Measurements from ENCODE around the gene PRKAG2.

Gene PRKAG2

GRCh38 chr7:151743481-151743983 is 133.4 kb downstream of the PRKAG2 start:
- H3K9ac ChIP-seq (ENCODE audit: low read length) = no peak overlapping the region
- H4K20me1 ChIP-seq (ENCODE audit: insufficient read depth, low read length) = no peaks in the 10 kb centered on the region
- H3K9me3 ChIP-seq (ENCODE audit: low read length) = no peaks in the 10 kb centered on the region
- H3K4me2 ChIP-seq (ENCODE audit: low read length) = no peak overlapping the region
- H2AFZ ChIP-seq (ENCODE audit: low read length) = no peak overlapping the region
- H3F3A ChIP-seq (ENCODE audit: insufficient read depth, low read length) = no peaks in the 10 kb centered on the region
- no peaks in the 10 kb centered on the region for H3K9me2 ChIP-seq (ENCODE audit: low read depth, low read length)
- TF ChIP-seq EZH2 (IDR thresholded peaks at IDR 0.05; ENCODE audit: borderline replicate concordance, low read length) = no peak
- TF ChIP-seq CTCF (IDR thresholded peaks at IDR 0.05; ENCODE audit: low read length) = no peak
- H3K27me3 ChIP-seq (ENCODE audit: insufficient read depth, low read length) = peaks cover 12% of the 10 kb centered on the region; the same call in 1 of the 2 replicates
- no peak overlapping the region for H3K4me3 ChIP-seq (ENCODE audit: low read depth, low read length, poor library complexity, severe bottlenecking)
- H3K4me1 ChIP-seq (ENCODE audit: insufficient read depth, low read length, severe bottlenecking) = no peaks in the 10 kb centered on the region
- H3K27ac ChIP-seq (ENCODE audit: low read depth, low read length, poor library complexity, severe bottlenecking) = no peak overlapping the region
- no peaks in the 10 kb centered on the region for H3K36me3 ChIP-seq (ENCODE audit: insufficient read depth, low read length)
- no peaks in the 10 kb centered on the region for H3K79me2 ChIP-seq (ENCODE audit: insufficient read depth, low read length)

GRCh38 chr7:151742713-151743480 is 134.0 kb downstream of the PRKAG2 start:
- no peak overlapping the region for H3K4me2 ChIP-seq (ENCODE audit: low read length)
- H3K79me2 ChIP-seq (ENCODE audit: insufficient read depth, low read length) = no peaks in the 10 kb centered on the region
- peaks cover 12% of the 10 kb centered on the region; the same call in 1 of the 2 replicates for H3K27me3 ChIP-seq (ENCODE audit: insufficient read depth, low read length)
- TF ChIP-seq EZH2 (IDR thresholded peaks at IDR 0.05; ENCODE audit: borderline replicate concordance, low read length) (no peak), CTCF (IDR thresholded peaks at IDR 0.05; ENCODE audit: low read length) (no peak)
- H3K9me3 ChIP-seq (ENCODE audit: low read length) = no peaks in the 10 kb centered on the region
- no peaks in the 10 kb centered on the region for H3F3A ChIP-seq (ENCODE audit: insufficient read depth, low read length)
- no peak overlapping the region for H3K4me3 ChIP-seq (ENCODE audit: low read depth, low read length, poor library complexity, severe bottlenecking)
- H3K4me1 ChIP-seq (ENCODE audit: insufficient read depth, low read length, severe bottlenecking) = no peaks in the 10 kb centered on the region
- no peaks in the 10 kb centered on the region for H3K9me2 ChIP-seq (ENCODE audit: low read depth, low read length)
- H2AFZ ChIP-seq (ENCODE audit: low read length) = no peak overlapping the region
- H3K9ac ChIP-seq (ENCODE audit: low read length) = no peak overlapping the region
- no peak overlapping the region for H3K27ac ChIP-seq (ENCODE audit: low read depth, low read length, poor library complexity, severe bottlenecking)
- no peaks in the 10 kb centered on the region for H4K20me1 ChIP-seq (ENCODE audit: insufficient read depth, low read length)
- H3K36me3 ChIP-seq (ENCODE audit: insufficient read depth, low read length) = no peaks in the 10 kb centered on the region

GRCh38 chr7:151741585-151741984 is 135.3 kb downstream of the PRKAG2 start:
- Histone ChIP-seq H3K27me3 (ENCODE audit: insufficient read depth, low read length) (peaks cover 12% of the 10 kb centered on the region; the same call in 1 of the 2 replicates), H3F3A (ENCODE audit: insufficient read depth, low read length) (no peaks in the 10 kb centered on the region)

More at GRCh38 chr7:151741585-151741984, 135.3 kb downstream of the PRKAG2 start:
- Histone ChIP-seq H3K9me3 (ENCODE audit: low read length) (no peaks in the 10 kb centered on the region), H3K27ac (ENCODE audit: low read depth, low read length, poor library complexity, severe bottlenecking) (no peak overlapping the region), H3K4me2 (ENCODE audit: low read length) (no peak overlapping the region), H3K4me3 (ENCODE audit: low read depth, low read length, poor library complexity, severe bottlenecking) (no peak overlapping the region), H3K9me2 (ENCODE audit: low read depth, low read length) (no peaks in the 10 kb centered on the region), H3K36me3 (ENCODE audit: insufficient read depth, low read length) (no peaks in the 10 kb centered on the region), H3K9ac (ENCODE audit: low read length) (no peak overlapping the region), H3K4me1 (ENCODE audit: insufficient read depth, low read length, severe bottlenecking) (no peaks in the 10 kb centered on the region), H3K79me2 (ENCODE audit: insufficient read depth, low read length) (no peaks in the 10 kb centered on the region), H4K20me1 (ENCODE audit: insufficient read depth, low read length) (no peaks in the 10 kb centered on the region), H2AFZ (ENCODE audit: low read length) (no peak overlapping the region)
- no peak for TF ChIP-seq CTCF (IDR thresholded peaks at IDR 0.05; ENCODE audit: low read length)
- TF ChIP-seq EZH2 (IDR thresholded peaks at IDR 0.05; ENCODE audit: borderline replicate concordance, low read length) = no peak

Data from OCI-LY1 (cell line).